ENCODE measurements around the gene KLLN.

GRCh38 chr10:87827681-87828080 is 35.7 kb downstream of the KLLN start:
- TF ChIP-seq CTCF (IDR thresholded peaks at IDR 0.05) (no peak), EP300 (IDR thresholded peaks at IDR 0.05) (no peak), POLR2AphosphoS5 (IDR thresholded peaks at IDR 0.05) (no peak), POLR2A (IDR thresholded peaks at IDR 0.05) (no peak)

Measured in suprapubic skin (tissue), 4 donors.